Stimulated activated CD8-positive, alpha-beta memory T cell treated with anti-CD3 and anti-CD28 coated beads, Interleukin-4, amount 100 ng/mL, for 24 hours (primary cell): ENCODE data around the gene ANAPC16.
"Not testable (repeated sequence)": the region's sequence is repeated elsewhere in the genome, so short reads cannot be mapped to it uniquely, and the experiment has no call there.

Experiments
- DNase-seq: peaks from one replicate; pipeline ENCODE4 v3.0.0-alpha.2; 2020; ENCODE audit warnings: low read depth

The ANAPC16 gene

GRCh38 chr10:72278668-72279393 is 63.0 kb downstream of the ANAPC16 start:
- DNase-seq = no peak

GRCh38 chr10:72279587-72279986 is 63.8 kb downstream of the ANAPC16 start:
- DNase-seq = not testable (repeated sequence)

GRCh38 chr10:72283131-72283530 is 67.3 kb downstream of the ANAPC16 start:
- DNase-seq = no peak
